Measurements from ENCODE around the gene PPP1R17.

The PPP1R17 gene

DNA sequence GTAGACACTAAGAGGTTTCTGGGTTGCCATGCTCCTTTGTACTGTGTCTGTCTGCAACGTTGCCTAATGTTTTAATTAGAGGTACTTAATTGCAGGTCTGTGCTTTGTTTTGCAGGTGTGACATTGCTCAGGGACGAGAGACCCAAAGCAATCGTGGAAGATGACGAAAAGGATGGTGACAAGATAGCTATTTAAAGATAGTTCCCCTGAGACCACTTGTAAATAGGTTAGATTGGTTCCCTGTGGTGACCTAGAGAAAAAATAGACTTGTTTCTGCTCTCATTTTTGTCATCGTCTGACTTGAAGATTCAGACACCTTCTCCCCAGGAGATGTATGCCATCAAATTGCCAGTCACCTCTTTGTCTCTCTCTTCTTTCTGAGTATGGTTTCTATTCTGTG, 20.1 kb downstream of the PPP1R17 start:
- ATAC-seq (ENCODE audit: low read depth): no peak
- no peak for DNase-seq (ENCODE audit: low spot score)

DNA sequence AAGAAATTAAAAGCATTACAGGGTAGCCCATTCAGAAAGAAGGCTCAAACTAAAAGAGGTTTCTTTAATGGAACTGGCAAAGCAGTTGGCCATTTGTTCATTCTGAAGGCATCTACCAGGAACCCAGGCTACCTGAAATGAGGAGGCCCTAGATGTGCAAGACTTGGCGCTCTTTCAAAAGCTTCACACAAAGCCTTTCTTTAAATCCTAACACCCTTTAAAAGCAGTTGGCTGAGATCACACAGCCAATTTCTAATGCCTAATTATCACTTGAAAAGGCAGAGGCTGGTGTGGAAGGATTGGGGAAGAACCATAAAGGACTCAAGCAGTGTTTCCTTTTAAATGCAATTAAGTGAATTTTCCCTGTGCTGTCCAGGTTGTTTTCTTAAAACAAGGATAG, 23.2 kb downstream of the PPP1R17 start:
- Histone ChIP-seq H3K4me1 (ENCODE audit: insufficient read depth, poor library complexity, severe bottlenecking) (no peaks in the 10 kb centered on the region), H3K9me3 (ENCODE audit: severe bottlenecking) (no peaks in the 10 kb centered on the region), H3K27me3 (ENCODE audit: insufficient read depth, poor library complexity, severe bottlenecking) (peaks cover 3% of the 10 kb centered on the region), H3K36me3 (ENCODE audit: low read depth) (no peaks in the 10 kb centered on the region), H3K4me3 (ENCODE audit: severe bottlenecking) (no peak overlapping the region), H3K27ac (ENCODE audit: poor library complexity, severe bottlenecking) (no peak overlapping the region)
- ATAC-seq (ENCODE audit: low read depth) (no peak), DNase-seq (ENCODE audit: low spot score) (no peak)
- TF ChIP-seq, protein P1, sequence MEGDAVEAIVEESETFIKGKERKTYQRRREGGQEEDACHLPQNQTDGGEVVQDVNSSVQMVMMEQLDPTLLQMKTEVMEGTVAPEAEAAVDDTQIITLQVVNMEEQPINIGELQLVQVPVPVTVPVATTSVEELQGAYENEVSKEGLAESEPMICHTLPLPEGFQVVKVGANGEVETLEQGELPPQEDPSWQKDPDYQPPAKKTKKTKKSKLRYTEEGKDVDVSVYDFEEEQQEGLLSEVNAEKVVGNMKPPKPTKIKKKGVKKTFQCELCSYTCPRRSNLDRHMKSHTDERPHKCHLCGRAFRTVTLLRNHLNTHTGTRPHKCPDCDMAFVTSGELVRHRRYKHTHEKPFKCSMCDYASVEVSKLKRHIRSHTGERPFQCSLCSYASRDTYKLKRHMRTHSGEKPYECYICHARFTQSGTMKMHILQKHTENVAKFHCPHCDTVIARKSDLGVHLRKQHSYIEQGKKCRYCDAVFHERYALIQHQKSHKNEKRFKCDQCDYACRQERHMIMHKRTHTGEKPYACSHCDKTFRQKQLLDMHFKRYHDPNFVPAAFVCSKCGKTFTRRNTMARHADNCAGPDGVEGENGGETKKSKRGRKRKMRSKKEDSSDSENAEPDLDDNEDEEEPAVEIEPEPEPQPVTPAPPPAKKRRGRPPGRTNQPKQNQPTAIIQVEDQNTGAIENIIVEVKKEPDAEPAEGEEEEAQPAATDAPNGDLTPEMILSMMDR (IDR thresholded peaks at IDR 0.05; ENCODE audit: poor library complexity, severe bottlenecking): no peak

More for the DNA sequence above, 20.1 kb downstream of the PPP1R17 start:
- no peaks in the 10 kb centered on the region for H3K4me1 ChIP-seq (ENCODE audit: insufficient read depth, poor library complexity, severe bottlenecking)
- H3K36me3 ChIP-seq (ENCODE audit: low read depth): no peaks in the 10 kb centered on the region
- no peaks in the 10 kb centered on the region for H3K9me3 ChIP-seq (ENCODE audit: severe bottlenecking)
- H3K27me3 ChIP-seq (ENCODE audit: insufficient read depth, poor library complexity, severe bottlenecking): peaks cover 3% of the 10 kb centered on the region
- H3K4me3 ChIP-seq (ENCODE audit: severe bottlenecking): no peak overlapping the region
- TF ChIP-seq, protein P1 (IDR thresholded peaks at IDR 0.05; ENCODE audit: poor library complexity, severe bottlenecking): no peak
- H3K27ac ChIP-seq (ENCODE audit: poor library complexity, severe bottlenecking): no peak overlapping the region

DNA sequence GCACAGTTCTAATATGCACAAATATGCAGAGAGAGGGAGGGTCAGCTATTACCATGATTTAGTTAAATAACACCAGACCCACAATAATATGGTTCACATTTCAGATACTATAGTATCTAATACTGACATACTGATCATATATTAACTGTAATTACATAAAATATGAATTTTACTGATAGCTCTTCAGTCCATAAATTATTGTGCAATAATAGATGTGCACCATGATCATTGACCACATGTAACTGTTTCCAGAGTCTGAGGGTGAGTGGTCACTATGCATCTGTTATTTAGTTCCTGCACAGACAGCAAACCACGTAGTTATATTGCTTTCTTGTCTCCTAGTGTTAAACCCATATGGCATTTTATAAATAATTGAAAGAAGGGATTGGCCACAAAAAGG, 29.3 kb downstream of the PPP1R17 start:
- ATAC-seq (ENCODE audit: low read depth) (no peak), DNase-seq (ENCODE audit: low spot score) (no peak)
- H3K4me1 ChIP-seq (ENCODE audit: insufficient read depth, poor library complexity, severe bottlenecking): no peaks in the 10 kb centered on the region
- no peaks in the 10 kb centered on the region for H3K9me3 ChIP-seq (ENCODE audit: severe bottlenecking)
- no peak overlapping the region for H3K4me3 ChIP-seq (ENCODE audit: severe bottlenecking)
- H3K27me3 ChIP-seq (ENCODE audit: insufficient read depth, poor library complexity, severe bottlenecking): peaks cover under 1% of the 10 kb centered on the region
- H3K36me3 ChIP-seq (ENCODE audit: low read depth): no peaks in the 10 kb centered on the region
- TF ChIP-seq, protein P1 (IDR thresholded peaks at IDR 0.05; ENCODE audit: poor library complexity, severe bottlenecking): no peak
- no peak overlapping the region for H3K27ac ChIP-seq (ENCODE audit: poor library complexity, severe bottlenecking)

DNA sequence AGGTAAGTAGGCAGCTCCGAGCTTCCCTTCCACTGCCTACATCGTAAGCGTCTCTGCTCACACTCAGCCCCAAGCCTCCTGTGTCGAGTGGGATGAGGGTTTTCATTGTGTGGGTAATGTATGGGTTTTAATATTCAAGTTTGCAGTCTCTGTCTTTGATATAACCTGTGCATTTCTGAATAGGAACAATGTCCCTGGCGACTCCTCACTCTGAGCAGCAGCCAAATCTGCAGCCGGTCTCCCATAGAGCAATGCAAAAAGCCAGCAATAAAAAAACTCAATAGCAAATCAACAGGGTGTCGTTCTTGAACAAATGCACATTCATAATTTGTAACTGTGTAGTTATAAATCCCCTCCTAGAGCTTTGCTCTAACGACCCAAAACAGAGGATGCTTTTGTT, 33.4 kb downstream of the PPP1R17 start:
- no peaks in the 10 kb centered on the region for H3K27me3 ChIP-seq (ENCODE audit: insufficient read depth, poor library complexity, severe bottlenecking)
- peaks cover 5% of the 10 kb centered on the region for H3K4me1 ChIP-seq (ENCODE audit: insufficient read depth, poor library complexity, severe bottlenecking)
- H3K36me3 ChIP-seq (ENCODE audit: low read depth): no peaks in the 10 kb centered on the region
- H3K4me3 ChIP-seq (ENCODE audit: severe bottlenecking): no peak overlapping the region
- ATAC-seq (ENCODE audit: low read depth): no peak
- TF ChIP-seq, protein P1 (IDR thresholded peaks at IDR 0.05; ENCODE audit: poor library complexity, severe bottlenecking): no peak
- no peak overlapping the region for H3K27ac ChIP-seq (ENCODE audit: poor library complexity, severe bottlenecking)
- no peak for DNase-seq (ENCODE audit: low spot score)
- H3K9me3 ChIP-seq (ENCODE audit: severe bottlenecking): no peaks in the 10 kb centered on the region

DNA sequence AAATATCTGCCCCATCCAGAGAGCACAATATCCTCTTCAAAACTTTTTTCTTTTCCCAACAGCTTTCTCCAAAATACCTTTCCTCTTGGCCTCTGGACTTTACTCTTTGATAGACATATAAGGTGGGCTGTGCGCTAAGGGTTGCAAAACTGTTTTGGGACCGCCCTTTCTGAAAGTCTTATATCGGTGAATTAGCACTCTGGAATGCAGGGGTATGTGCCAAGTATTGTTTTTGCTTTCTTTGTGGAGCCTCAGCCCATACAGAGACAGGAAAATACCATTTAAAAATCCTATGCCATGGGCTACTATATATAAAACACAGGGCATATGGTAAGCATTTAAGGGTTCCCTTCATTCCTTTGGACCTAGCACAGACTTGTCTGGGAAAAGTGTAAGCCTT, 37.7 kb downstream of the PPP1R17 start:
- Histone ChIP-seq H3K27me3 (ENCODE audit: insufficient read depth, poor library complexity, severe bottlenecking) (no peaks in the 10 kb centered on the region), H3K4me1 (ENCODE audit: insufficient read depth, poor library complexity, severe bottlenecking) (peaks cover 5% of the 10 kb centered on the region), H3K27ac (ENCODE audit: poor library complexity, severe bottlenecking) (no peak overlapping the region), H3K36me3 (ENCODE audit: low read depth) (no peaks in the 10 kb centered on the region), H3K9me3 (ENCODE audit: severe bottlenecking) (no peaks in the 10 kb centered on the region), H3K4me3 (ENCODE audit: severe bottlenecking) (no peak overlapping the region)
- ATAC-seq (ENCODE audit: low read depth) (peak; percentile 89), DNase-seq (ENCODE audit: low spot score) (no peak)
- TF ChIP-seq, protein P1 (IDR thresholded peaks at IDR 0.05; ENCODE audit: poor library complexity, severe bottlenecking): no peak
